ENCODE results near the gene ICA1. TPM values are rescaled to one million over a fixed set of nuclear protein-coding genes. Genes with fewer than 3 reads are reported as not detected.
A peak's percentile ranks its signal among the peaks of the same experiment; 100 is the strongest.

The ICA1 gene
- total RNA-seq, 1 donor from 2014 or later, result 54.9 TPM

GRCh38 chr7:8259586-8260222, 2.3 kb downstream of the ICA1 start:
- no peak for DNase-seq
- peak overlapping the region; percentile 81 for H3K4me3 ChIP-seq
- no peaks in the 10 kb centered on the region for H3K36me3 ChIP-seq
- intact Hi-C loops (cut with micrococcal nuclease), result no loop called here
- TF ChIP-seq, protein P1, sequence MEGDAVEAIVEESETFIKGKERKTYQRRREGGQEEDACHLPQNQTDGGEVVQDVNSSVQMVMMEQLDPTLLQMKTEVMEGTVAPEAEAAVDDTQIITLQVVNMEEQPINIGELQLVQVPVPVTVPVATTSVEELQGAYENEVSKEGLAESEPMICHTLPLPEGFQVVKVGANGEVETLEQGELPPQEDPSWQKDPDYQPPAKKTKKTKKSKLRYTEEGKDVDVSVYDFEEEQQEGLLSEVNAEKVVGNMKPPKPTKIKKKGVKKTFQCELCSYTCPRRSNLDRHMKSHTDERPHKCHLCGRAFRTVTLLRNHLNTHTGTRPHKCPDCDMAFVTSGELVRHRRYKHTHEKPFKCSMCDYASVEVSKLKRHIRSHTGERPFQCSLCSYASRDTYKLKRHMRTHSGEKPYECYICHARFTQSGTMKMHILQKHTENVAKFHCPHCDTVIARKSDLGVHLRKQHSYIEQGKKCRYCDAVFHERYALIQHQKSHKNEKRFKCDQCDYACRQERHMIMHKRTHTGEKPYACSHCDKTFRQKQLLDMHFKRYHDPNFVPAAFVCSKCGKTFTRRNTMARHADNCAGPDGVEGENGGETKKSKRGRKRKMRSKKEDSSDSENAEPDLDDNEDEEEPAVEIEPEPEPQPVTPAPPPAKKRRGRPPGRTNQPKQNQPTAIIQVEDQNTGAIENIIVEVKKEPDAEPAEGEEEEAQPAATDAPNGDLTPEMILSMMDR (IDR thresholded peaks at IDR 0.05; ENCODE audit: borderline replicate concordance), result no peak
- no peaks in the 10 kb centered on the region for H3K9me3 ChIP-seq (replicated peaks)
- H3K4me1 ChIP-seq, result peaks cover 40% of the 10 kb centered on the region
- H3K27me3 ChIP-seq (ENCODE audit: low read depth), result peaks cover 7% of the 10 kb centered on the region
- peak overlapping the region; percentile 96 for H3K27ac ChIP-seq (replicated peaks)

GRCh38 chr7:8258734-8259133, 3.2 kb downstream of the ICA1 start:
- DNase-seq, result no peak
- no peak overlapping the region for H3K4me3 ChIP-seq
- TF ChIP-seq, protein P1 (IDR thresholded peaks at IDR 0.05; ENCODE audit: borderline replicate concordance), result no peak
- no peaks in the 10 kb centered on the region for H3K36me3 ChIP-seq
- H3K27me3 ChIP-seq (ENCODE audit: low read depth), result peaks cover 7% of the 10 kb centered on the region
- no peaks in the 10 kb centered on the region for H3K9me3 ChIP-seq (replicated peaks)
- intact Hi-C loops (cut with micrococcal nuclease), result no loop called here
- peaks cover 48% of the 10 kb centered on the region for H3K4me1 ChIP-seq
- no peak overlapping the region for H3K27ac ChIP-seq (replicated peaks)

GRCh38 chr7:8258166-8258565, 3.8 kb downstream of the ICA1 start:
- H3K36me3 ChIP-seq, result no peaks in the 10 kb centered on the region
- TF ChIP-seq, protein P1 (IDR thresholded peaks at IDR 0.05; ENCODE audit: borderline replicate concordance), result no peak
- DNase-seq, result no peak
- H3K4me1 ChIP-seq, result peaks cover 47% of the 10 kb centered on the region
- intact Hi-C loops (cut with micrococcal nuclease), result no loop called here
- no peak overlapping the region for H3K27ac ChIP-seq (replicated peaks)
- no peak overlapping the region for H3K4me3 ChIP-seq
- peaks cover 7% of the 10 kb centered on the region for H3K27me3 ChIP-seq (ENCODE audit: low read depth)
- H3K9me3 ChIP-seq (replicated peaks), result no peaks in the 10 kb centered on the region

- TF ChIP-seq, protein P1 (IDR thresholded peaks at IDR 0.05; ENCODE audit: borderline replicate concordance), result no peak
- no peaks in the 10 kb centered on the region for H3K27me3 ChIP-seq (ENCODE audit: low read depth)
- no peaks in the 10 kb centered on the region for H3K9me3 ChIP-seq (replicated peaks)
- intact Hi-C loops (cut with micrococcal nuclease), result no loop called here
- no peak for DNase-seq
- no peak overlapping the region for H3K4me3 ChIP-seq
- no peaks in the 10 kb centered on the region for H3K36me3 ChIP-seq
- peaks cover 33% of the 10 kb centered on the region for H3K4me1 ChIP-seq
- no peak overlapping the region for H3K27ac ChIP-seq (replicated peaks)
These were observed 6.0 kb downstream of the ICA1 start for GRCh38 chr7:8255680-8256655.

DNA sequence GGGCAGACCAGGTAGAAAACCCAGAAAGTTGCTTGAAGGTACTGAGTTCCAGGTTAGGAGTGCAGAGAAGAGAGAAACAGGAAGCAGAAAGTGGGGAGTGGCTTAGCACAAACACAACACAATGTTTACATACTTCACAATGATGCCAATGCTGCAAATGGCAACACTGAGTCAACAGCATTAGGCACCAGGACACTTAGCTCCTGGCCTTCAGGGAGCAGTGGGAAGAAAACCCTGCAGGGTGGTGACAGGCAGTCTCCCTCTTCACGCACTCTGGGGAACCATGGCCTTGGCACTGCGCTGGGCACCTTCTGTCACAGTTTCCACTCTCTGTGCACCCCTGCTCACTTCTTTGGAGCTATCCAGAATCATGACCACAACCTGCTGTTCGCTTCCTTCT, 7.3 kb downstream of the ICA1 start:
- Histone ChIP-seq H3K4me1 (peaks cover 26% of the 10 kb centered on the region), H3K9me3 (replicated peaks) (no peaks in the 10 kb centered on the region), H3K36me3 (no peaks in the 10 kb centered on the region), H3K27me3 (ENCODE audit: low read depth) (no peaks in the 10 kb centered on the region), H3K4me3 (no peak overlapping the region), H3K27ac (replicated peaks) (peak overlapping the region; percentile 9)
- intact Hi-C loops (cut with micrococcal nuclease), result no loop called here
- TF ChIP-seq, protein P1 (IDR thresholded peaks at IDR 0.05; ENCODE audit: borderline replicate concordance), result no peak
- no peak for DNase-seq
